ENCODE measurements around the gene HSF4. TPM values are rescaled to one million over a fixed set of nuclear protein-coding genes. Genes with fewer than 3 reads are reported as not detected.

HSF4 gene
- total RNA-seq, 1 donor from 2014 or later = 19.0 TPM

- no peak overlapping the region for H3K4me3 Mint-ChIP-seq (ENCODE audit: unreplicated experiment)
- H3K4me1 Mint-ChIP-seq (ENCODE audit: low read depth) = peaks cover 13% of the 10 kb centered on the region
- peaks cover 2% of the 10 kb centered on the region for H3K36me3 Mint-ChIP-seq (ENCODE audit: low read depth)
- H3K27me3 Mint-ChIP-seq (ENCODE audit: low read depth) = no peaks in the 10 kb centered on the region
- no peak overlapping the region for H3K27ac Mint-ChIP-seq (ENCODE audit: unreplicated experiment)
- no peak for DNase-seq (ENCODE audit: low spot score)
- H3K9me3 Mint-ChIP-seq (ENCODE audit: low read depth) = no peaks in the 10 kb centered on the region
- TF ChIP-seq CTCF (IDR thresholded peaks at IDR 0.05) = no peak
These were observed 42.3 kb downstream of the HSF4 start for GRCh38 chr16:67206838-67207248.

- Mint-ChIP-seq H3K27ac (ENCODE audit: unreplicated experiment) (no peak overlapping the region), H3K36me3 (ENCODE audit: low read depth) (peaks cover 2% of the 10 kb centered on the region), H3K27me3 (ENCODE audit: low read depth) (no peaks in the 10 kb centered on the region), H3K4me3 (ENCODE audit: unreplicated experiment) (no peak overlapping the region), H3K9me3 (ENCODE audit: low read depth) (no peaks in the 10 kb centered on the region), H3K4me1 (ENCODE audit: low read depth) (peaks cover 13% of the 10 kb centered on the region)
- DNase-seq (ENCODE audit: low spot score) = no peak
- no peak for TF ChIP-seq CTCF (IDR thresholded peaks at IDR 0.05)
These were observed 42.9 kb downstream of the HSF4 start for GRCh38 chr16:67207249-67208091.

- H3K4me3 Mint-ChIP-seq (ENCODE audit: unreplicated experiment) = no peak overlapping the region
- DNase-seq (ENCODE audit: low spot score) = no peak
- H3K27me3 Mint-ChIP-seq (ENCODE audit: low read depth) = no peaks in the 10 kb centered on the region
- H3K4me1 Mint-ChIP-seq (ENCODE audit: low read depth) = peaks cover 13% of the 10 kb centered on the region
- H3K36me3 Mint-ChIP-seq (ENCODE audit: low read depth) = peaks cover 2% of the 10 kb centered on the region
- H3K27ac Mint-ChIP-seq (ENCODE audit: unreplicated experiment) = no peak overlapping the region
- H3K9me3 Mint-ChIP-seq (ENCODE audit: low read depth) = no peaks in the 10 kb centered on the region
- TF ChIP-seq CTCF (IDR thresholded peaks at IDR 0.05) = no peak
These were observed 43.8 kb downstream of the HSF4 start for GRCh38 chr16:67208154-67208896.

GRCh38 chr16:67209565-67209964 is 45.0 kb downstream of the HSF4 start:
- Mint-ChIP-seq H3K4me3 (ENCODE audit: unreplicated experiment) (no peak overlapping the region), H3K27me3 (ENCODE audit: low read depth) (no peaks in the 10 kb centered on the region), H3K27ac (ENCODE audit: unreplicated experiment) (no peak overlapping the region), H3K4me1 (ENCODE audit: low read depth) (peaks cover 13% of the 10 kb centered on the region), H3K9me3 (ENCODE audit: low read depth) (no peaks in the 10 kb centered on the region), H3K36me3 (ENCODE audit: low read depth) (peaks cover 2% of the 10 kb centered on the region)
- TF ChIP-seq CTCF (IDR thresholded peaks at IDR 0.05) = no peak
- DNase-seq (ENCODE audit: low spot score) = no peak

- no peak for DNase-seq (ENCODE audit: low spot score)
- no peak for TF ChIP-seq CTCF (IDR thresholded peaks at IDR 0.05)
- no peak overlapping the region for H3K27ac Mint-ChIP-seq (ENCODE audit: unreplicated experiment)
- H3K4me3 Mint-ChIP-seq (ENCODE audit: unreplicated experiment) = no peak overlapping the region
- peaks cover 13% of the 10 kb centered on the region for H3K4me1 Mint-ChIP-seq (ENCODE audit: low read depth)
- H3K27me3 Mint-ChIP-seq (ENCODE audit: low read depth) = no peaks in the 10 kb centered on the region
- H3K9me3 Mint-ChIP-seq (ENCODE audit: low read depth) = no peaks in the 10 kb centered on the region
- H3K36me3 Mint-ChIP-seq (ENCODE audit: low read depth) = peaks cover 2% of the 10 kb centered on the region
These were observed 45.8 kb downstream of the HSF4 start for GRCh38 chr16:67210069-67210937.
